T-cell (primary cell): Measurements from ENCODE around the gene CD300LG. TPM values are rescaled to one million over a fixed set of nuclear protein-coding genes. Genes with fewer than 3 reads are reported as not detected.

Source experiments
- ATAC-seq, 4 experiments: fragments of 200-7000 bp in 3 of 4; fragments of 150-1000 bp in 1 of 4; cut with Tn5 transposase; replicated peaks in 1 of 4; 1 replicate in 3 of 4; 2 replicates in 1 of 4; pipeline ENCODE4 v1.10.0; 2021; ENCODE audit warnings: moderate library complexity in 3 of 4, mild to moderate bottlenecking in 2 of 4, moderate number of reproducible peaks in 1 of 4
- CTCF ChIA-PET, 2 donors: fragments of 300-600 bp; sonication (Branson Sonifier 250); formaldehyde crosslinking; loops; one replicate each; lab custom pipeline; 2022; ENCODE audit warnings: antibody characterized with exemption in 2 of 2; lab: Charles Lee
- POLR2A ChIA-PET, 2 donors: fragments of 300-600 bp; sonication (Branson Sonifier 250); formaldehyde crosslinking; loops; one replicate each; lab custom pipeline; 2022; ENCODE audit warnings: antibody characterized with exemption in 2 of 2; lab: Charles Lee
- DNase-seq, 35 experiments: peaks; one replicate each; pipeline versions ENCODE4 v3.0.0 to v3.0.0-alpha.2; 2013 to 2023
- H3K27ac ChIP-seq: one replicate; pipeline ENCODE4 v1.5.1; 2013; ENCODE audit warnings: low read length
- H3K27me3 ChIP-seq, 2 experiments: replicated peaks in 1 of 2; 1 replicate in 1 of 2; 2 replicates in 1 of 2; pipeline versions ENCODE4 v1.6.1 to v1.7.0; 2013; ENCODE audit warnings: low read length in 1 of 2, mixed read lengths in 1 of 2; ENCODE audit not compliant: control insufficient read depth in 2 of 2, insufficient read depth in 2 of 2; ENCODE audit errors: extremely low read depth in 1 of 2
- H3K36me3 ChIP-seq, 2 donors: 1 replicate in 1 of 2; 2 replicates in 1 of 2; pipeline versions ENCODE4 v1.6.1 to v1.7.0; 2013; ENCODE audit warnings: low read length in 1 of 2; ENCODE audit not compliant: control insufficient read depth in 2 of 2, insufficient read depth in 1 of 2; ENCODE audit errors: extremely low read depth in 1 of 2
- H3K4me1 ChIP-seq, 2 experiments: 1 replicate in 1 of 2; 2 replicates in 1 of 2; pipeline versions ENCODE4 v1.6.1 to v1.7.0; 2013; ENCODE audit warnings: low read length in 2 of 2, mixed read lengths in 1 of 2; ENCODE audit not compliant: insufficient read depth in 2 of 2, control insufficient read depth in 1 of 2; ENCODE audit errors: extremely low read depth in 1 of 2
- H3K4me3 ChIP-seq, 2 donors: 1 replicate in 1 of 2; 2 replicates in 1 of 2; pipeline versions ENCODE4 v1.5.1 to v1.7.0; 2013; ENCODE audit warnings: mild to moderate bottlenecking in 2 of 2, low read length in 1 of 2, moderate library complexity in 1 of 2; ENCODE audit not compliant: control insufficient read depth in 1 of 2; ENCODE audit errors: extremely low read depth in 1 of 2
- H3K9me3 ChIP-seq: 2 replicates; pipeline ENCODE4 v1.7.0; 2013
- H3K27ac Mint-ChIP-seq, 2 donors: one replicate each; pipeline ENCODE4 v1.8.0; 2020 to 2021; ENCODE audit warnings: mild to moderate bottlenecking in 2 of 2, mixed read lengths in 2 of 2
- H3K27me3 Mint-ChIP-seq, 2 donors: one replicate each; pipeline ENCODE4 v1.8.0; 2021 to 2022; ENCODE audit warnings: mixed read lengths in 2 of 2
- H3K36me3 Mint-ChIP-seq: one replicate; pipeline ENCODE4 v1.8.0; 2021; ENCODE audit warnings: mixed read lengths
- H3K4me1 Mint-ChIP-seq, 3 donors: one replicate each; pipeline ENCODE4 v1.8.0; 2020 to 2022; ENCODE audit warnings: mixed read lengths in 3 of 3, mild to moderate bottlenecking in 1 of 3
- H3K4me3 Mint-ChIP-seq, 3 donors: one replicate each; pipeline ENCODE4 v1.8.0; 2020 to 2022; ENCODE audit warnings: mild to moderate bottlenecking in 3 of 3, mixed read lengths in 3 of 3, moderate library complexity in 3 of 3
- H3K9me3 Mint-ChIP-seq, 3 donors: one replicate each; pipeline ENCODE4 v1.8.0; 2020 to 2022; ENCODE audit warnings: mixed read lengths in 3 of 3
- WGBS: methylation state at CpG from one replicate; pipeline ENCODE4 v1.1.5; 2013; ENCODE audit warnings: missing lambda C conversion rate; ENCODE audit not compliant: insufficient coverage; 5-methylcytosine and 5-hydroxymethylcytosine counted together
- total RNA-seq, 35 experiments: library from RNA in 6 of 35; stranded (reverse) in 6 of 35; fragments of 120-200 nt in 1 of 35; gene quantifications; one replicate each; pipeline versions ENCODE4 v1.2.1 to v1.2.4 and lab custom pipeline; 2013 to 2026

The CD300LG gene
- total RNA-seq, 5 donors from 2014 or later (not counting 1 experiment from before 2014, with no cell fraction given), result not detected

DNA sequence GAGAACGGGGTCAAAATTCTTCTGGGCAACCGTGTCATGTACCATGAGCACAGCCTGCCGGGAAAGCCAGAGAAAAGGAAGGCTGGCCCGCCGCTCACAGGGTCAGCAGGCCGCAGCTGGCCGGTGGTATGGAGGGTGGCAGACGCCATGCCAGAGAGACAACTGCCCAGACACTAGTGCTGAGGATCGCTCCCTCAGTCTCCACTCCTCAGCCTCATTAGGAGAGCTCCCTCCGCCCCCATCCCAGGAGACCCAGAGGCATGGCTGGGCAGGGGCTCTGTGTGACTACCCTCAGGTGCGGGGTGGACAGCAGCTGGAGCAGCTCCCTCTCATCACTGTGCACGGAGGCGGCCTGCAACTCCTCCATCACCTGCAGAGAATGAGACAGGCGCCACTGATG lies 17.2 kb upstream of the CD300LG start:
- H3K36me3 ChIP-seq, result no peaks in the 10 kb centered on the region
- 82% methylated on average over 5 of the region's 14 CpGs for WGBS
- Mint-ChIP-seq H3K27me3 (peaks cover 13 to 19% of the 10 kb centered on the region in 2 donors), H3K9me3 (no peaks in the 10 kb centered on the region), H3K27ac (no peak overlapping the region), H3K36me3 (no peaks in the 10 kb centered on the region), H3K4me1 (peaks cover 12 to 21% (median 16%) of the 10 kb centered on the region in 3 donors), H3K4me3 (no peak overlapping the region)
- DNase-seq, result no peak
- CTCF ChIA-PET, result no interaction called here
- no peak overlapping the region for H3K4me3 ChIP-seq
- no peak for ATAC-seq
- POLR2A ChIA-PET, result no interaction called here
- peaks cover 0 to 20% of the 10 kb centered on the region in 2 experiments for H3K27me3 ChIP-seq
- H3K4me1 ChIP-seq, result peaks cover 2 to 13% of the 10 kb centered on the region in 2 experiments
- no peaks in the 10 kb centered on the region for H3K9me3 ChIP-seq
- H3K27ac ChIP-seq, result no peak overlapping the region

DNA sequence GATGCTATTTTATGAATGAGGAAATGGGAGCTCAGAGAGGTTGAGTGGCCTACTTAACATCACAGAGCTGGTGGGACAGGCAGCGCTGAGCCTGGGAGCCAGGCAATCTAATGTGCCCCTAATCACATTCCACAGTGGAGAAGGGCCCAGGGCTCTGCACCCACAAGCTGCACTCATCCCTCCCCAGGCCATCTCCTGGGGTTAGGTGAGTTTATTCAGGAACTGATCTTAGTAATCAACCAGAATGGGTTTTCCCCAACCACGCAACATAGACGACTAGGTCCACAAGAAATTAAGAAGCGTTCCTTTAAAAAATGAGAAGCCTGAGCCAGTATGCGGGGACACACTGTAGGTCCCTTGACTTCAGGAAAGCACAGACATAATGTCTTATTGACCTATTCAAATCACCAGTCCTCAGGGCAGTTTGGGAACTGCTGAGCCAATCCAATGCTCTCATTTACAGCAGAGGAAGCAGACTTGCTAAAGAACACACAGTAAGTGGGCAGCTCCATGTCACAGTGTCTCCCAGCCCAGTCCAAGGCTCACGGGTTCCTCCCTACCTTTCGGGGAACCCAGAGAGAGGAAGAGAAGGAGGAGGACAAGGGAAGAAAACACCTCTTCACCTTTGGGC lies 16.4 kb upstream of the CD300LG start:
- no peak overlapping the region for H3K4me3 ChIP-seq
- peak overlapping the region; percentile 11 to 86 (median 61) for H3K4me3 Mint-ChIP-seq
- H3K27ac ChIP-seq, result no peak overlapping the region
- WGBS, result 31% methylated on average over 4 of the region's 7 CpGs
- no peaks in the 10 kb centered on the region for H3K9me3 ChIP-seq
- peaks cover 2 to 13% of the 10 kb centered on the region in 2 experiments for H3K4me1 ChIP-seq
- H3K9me3 Mint-ChIP-seq, result no peaks in the 10 kb centered on the region
- ATAC-seq (no peak), DNase-seq (peak in 1 of 35 experiments; percentile 6)
- no peaks in the 10 kb centered on the region for H3K36me3 ChIP-seq
- peaks cover 13 to 25% of the 10 kb centered on the region in 2 donors for H3K27me3 Mint-ChIP-seq
- ChIA-PET POLR2A (no interaction called here), CTCF (no interaction called here)
- no peak overlapping the region for H3K27ac Mint-ChIP-seq
- H3K4me1 Mint-ChIP-seq, result peaks cover 12 to 21% (median 16%) of the 10 kb centered on the region in 3 donors
- H3K36me3 Mint-ChIP-seq, result no peaks in the 10 kb centered on the region
- H3K27me3 ChIP-seq, result peaks cover 0 to 29% of the 10 kb centered on the region in 2 experiments

DNA sequence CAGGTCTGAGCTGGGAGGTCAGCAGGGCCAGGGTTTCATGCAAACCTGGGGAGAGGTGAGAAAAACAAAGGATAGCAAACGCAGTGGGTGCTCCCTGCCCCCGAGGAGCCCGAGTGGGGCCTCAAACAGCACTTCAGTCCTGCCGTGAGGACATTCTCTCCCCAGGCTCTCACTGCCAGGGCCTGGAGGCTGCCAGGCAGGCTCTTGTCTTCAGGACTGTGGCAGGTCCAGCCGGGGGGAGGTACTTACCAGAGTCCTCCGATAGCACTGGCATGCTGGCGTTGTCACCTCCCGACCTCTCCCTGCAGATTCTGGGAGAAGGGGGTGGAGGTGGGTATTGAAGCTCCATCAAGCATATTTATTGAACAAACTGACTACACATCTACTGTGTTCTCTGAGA lies 15.3 kb upstream of the CD300LG start:
- H3K4me3 Mint-ChIP-seq, result peak overlapping the region; percentile 69 to 86 (median 77)
- CTCF ChIA-PET, result interaction anchor here in 1 of 2 donors (0.7 kb wide), 1 partner anchor 118 kb away, joined by 4 read pairs; no protein-coding TSS in a partner anchor
- peaks cover 2 to 13% of the 10 kb centered on the region in 2 experiments for H3K4me1 ChIP-seq

DNA sequence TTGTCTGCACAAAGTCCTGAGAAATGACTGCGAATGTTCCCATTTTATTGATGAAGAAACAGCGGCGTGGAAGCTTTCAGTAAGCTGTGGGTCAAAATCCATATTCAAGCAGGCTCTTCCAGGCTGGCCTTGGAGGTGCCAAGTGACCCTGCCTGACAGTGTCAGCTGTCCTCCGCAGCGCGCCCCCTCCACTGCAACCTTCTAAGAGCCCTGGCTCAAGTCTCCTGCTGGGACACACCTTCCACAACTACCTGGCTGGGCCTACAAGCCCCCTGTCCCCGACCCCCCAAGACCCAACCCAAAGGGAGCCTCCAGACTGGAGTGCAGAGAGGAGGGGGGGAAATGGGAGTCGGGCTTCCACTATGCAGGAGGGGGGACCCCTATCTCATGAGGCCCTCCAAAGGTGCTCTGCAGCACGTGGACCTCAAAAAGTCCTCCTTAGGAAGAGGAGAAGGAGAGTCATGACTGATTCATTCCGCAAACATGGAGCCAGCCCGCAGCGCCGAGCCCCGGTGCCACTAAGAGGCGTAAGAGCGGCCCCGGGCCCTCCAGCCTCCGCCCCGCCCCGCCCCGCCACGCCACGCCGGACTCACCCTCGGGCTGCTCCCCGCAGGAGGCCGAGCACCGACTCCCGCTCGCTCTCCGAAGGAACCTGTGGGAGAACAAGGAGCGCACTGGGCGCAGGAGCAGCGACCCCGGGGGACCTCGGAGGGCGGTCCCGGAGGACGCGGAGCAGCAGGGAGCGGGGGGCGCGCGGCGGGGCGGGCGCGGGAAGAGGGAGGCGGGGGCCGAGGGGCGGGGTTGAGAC lies 14.6 kb upstream of the CD300LG start:
- ChIA-PET CTCF (interaction anchor here in 1 of 2 donors (0.7 kb wide), 1 partner anchor 119 kb away, joined by 4 read pairs; no protein-coding TSS in a partner anchor), POLR2A (no interaction called here)
- DNase-seq (peak in 5 of 35 experiments; percentile 2 to 16 (median 6)), ATAC-seq (peak; percentile 22 to 36 (median 32))
- peaks cover 12 to 21% (median 16%) of the 10 kb centered on the region in 3 donors for H3K4me1 Mint-ChIP-seq
- peak overlapping the region in 1 of 2 donors; percentile 15 for H3K4me3 ChIP-seq
- H3K27me3 ChIP-seq, result peaks cover 0 to 30% of the 10 kb centered on the region in 2 experiments
- WGBS, result 9% methylated on average over 46 of the region's 51 CpGs
- peak overlapping the region; percentile 69 to 86 (median 77) for H3K4me3 Mint-ChIP-seq
- H3K27me3 Mint-ChIP-seq, result peaks cover 21 to 26% of the 10 kb centered on the region in 2 donors
- H3K27ac ChIP-seq, result no peak overlapping the region
- H3K36me3 ChIP-seq, result no peaks in the 10 kb centered on the region
- peaks cover 2 to 13% of the 10 kb centered on the region in 2 experiments for H3K4me1 ChIP-seq
- no peaks in the 10 kb centered on the region for H3K9me3 Mint-ChIP-seq
- H3K9me3 ChIP-seq, result no peaks in the 10 kb centered on the region
- H3K36me3 Mint-ChIP-seq, result no peaks in the 10 kb centered on the region
- H3K27ac Mint-ChIP-seq, result no peak overlapping the region

More for the DNA sequence above, 15.3 kb upstream of the CD300LG start:
- no peaks in the 10 kb centered on the region for H3K9me3 ChIP-seq
- POLR2A ChIA-PET, result no interaction called here
- Mint-ChIP-seq H3K27ac (no peak overlapping the region), H3K9me3 (no peaks in the 10 kb centered on the region), H3K36me3 (no peaks in the 10 kb centered on the region), H3K27me3 (peaks cover 20 to 26% of the 10 kb centered on the region in 2 donors), H3K4me1 (peaks cover 12 to 21% (median 16%) of the 10 kb centered on the region in 3 donors)
- ATAC-seq (no peak), DNase-seq (no peak)
- no peaks in the 10 kb centered on the region for H3K36me3 ChIP-seq
- H3K27ac ChIP-seq, result no peak overlapping the region
- no peak overlapping the region for H3K4me3 ChIP-seq
- peaks cover 0 to 30% of the 10 kb centered on the region in 2 experiments for H3K27me3 ChIP-seq
- WGBS, result 100% methylated on average over 2 of the region's 8 CpGs

DNA sequence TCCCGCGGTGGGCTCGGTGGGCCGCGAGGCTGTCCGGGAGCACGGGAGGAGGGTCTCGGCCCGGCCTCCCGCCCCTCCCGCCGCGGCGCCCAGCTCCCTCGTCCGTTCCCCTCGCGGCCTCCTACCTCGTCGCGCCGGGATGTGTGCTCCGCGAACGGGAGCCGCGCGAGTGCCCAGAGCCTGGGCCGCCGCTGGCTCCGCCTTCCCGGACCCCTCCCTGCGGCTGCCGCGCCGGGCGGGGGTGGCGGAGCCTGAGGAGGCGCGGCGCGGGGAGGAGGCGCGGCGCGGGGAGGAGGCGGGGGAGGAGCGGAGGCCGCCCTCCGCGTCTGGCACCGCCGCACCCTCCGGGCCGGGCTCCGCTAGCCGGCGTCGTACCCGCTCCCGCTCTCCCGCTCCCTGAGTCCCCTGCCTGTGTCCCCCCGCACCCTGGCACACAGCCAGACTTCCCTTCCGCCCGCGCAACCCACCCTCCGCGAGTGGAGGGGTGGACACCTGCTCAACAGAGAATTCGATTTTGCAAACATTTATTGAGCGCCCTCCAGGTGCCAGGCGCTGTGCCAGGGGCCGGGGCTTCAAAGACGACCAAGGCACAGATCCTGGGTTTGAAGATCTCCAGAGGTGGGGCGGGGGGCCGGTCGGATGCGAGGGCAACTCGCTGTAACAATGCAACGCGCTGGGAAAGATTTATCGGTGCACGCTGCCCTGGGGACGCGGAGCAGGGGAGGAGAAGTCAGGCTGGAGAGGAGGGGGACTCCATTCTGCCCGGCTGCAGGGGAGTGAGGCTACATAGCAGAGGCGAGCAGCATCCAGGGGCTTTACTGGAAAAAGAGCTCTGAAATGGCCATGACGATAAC lies 13.8 kb upstream of the CD300LG start, which contains the start of gene MPP3:
Gene MPP3, minus strand, starts transcription at position 171 of the 854 bp plus-strand sequence. CDS start 1,240 bp downstream, outside the sequence.
- H3K9me3 ChIP-seq, result no peaks in the 10 kb centered on the region
- H3K27ac ChIP-seq, result no peak within 1 kb of the TSS
- DNase-seq (peak in 33 of 35 experiments; percentile 5 to 70 (median 38)), ATAC-seq (peak; percentile 92 to 97 (median 94))
- H3K36me3 Mint-ChIP-seq, result no peaks in the 10 kb centered on the region
- H3K4me1 Mint-ChIP-seq, result peaks cover 12 to 21% (median 16%) of the 10 kb centered on the region in 3 donors
- ChIA-PET POLR2A (interaction anchor here in 1 of 2 donors (0.5 kb wide), 1 partner anchor 466 kb away, joined by 3 read pairs; no protein-coding TSS in a partner anchor), CTCF (no interaction called here)
- peaks cover 27 to 29% of the 10 kb centered on the region in 2 donors for H3K27me3 Mint-ChIP-seq
- no peaks in the 10 kb centered on the region for H3K9me3 Mint-ChIP-seq
- peak within 1 kb of the TSS; percentile 78 to 86 (median 79) for H3K4me3 Mint-ChIP-seq
- H3K4me1 ChIP-seq, result peaks cover 2 to 13% of the 10 kb centered on the region in 2 experiments
- no peaks in the 10 kb centered on the region for H3K36me3 ChIP-seq
- peaks cover 0 to 38% of the 10 kb centered on the region in 2 experiments for H3K27me3 ChIP-seq
- H3K4me3 ChIP-seq, result peak within 1 kb of the TSS; percentile 39 to 54
- 2% methylated on average over 86 of the region's 87 CpGs for WGBS
- peak within 1 kb of the TSS in 1 of 2 donors; percentile 13 for H3K27ac Mint-ChIP-seq
